Common myeloid progenitor, CD34-positive (primary cell): ENCODE data around the gene COQ10B.

Experiments used
- CTCF ChIA-PET: fragments of 350-600 bp; sonication (Branson Sonifier 250); formaldehyde crosslinking; loops from one replicate; lab custom pipeline; 2021; ENCODE audit warnings: antibody characterized with exemption; lab: Charles Lee
- POLR2A ChIA-PET: fragments of 350-600 bp; sonication (Branson Sonifier 250); formaldehyde crosslinking; loops from one replicate; lab custom pipeline; 2021; ENCODE audit warnings: antibody characterized with exemption; lab: Charles Lee
- DNase-seq, 3 donors: peaks; one replicate each; pipeline versions ENCODE4 v3.0.0 to v3.0.0-alpha.2; 2013
- H3K27ac ChIP-seq, 2 experiments: 1 replicate in 1 of 2; 2 replicates in 1 of 2; pipeline ENCODE4 v1.7.0; 2013; ENCODE audit warnings: inconsistent platforms in 2 of 2, low read length in 2 of 2, mild to moderate bottlenecking in 2 of 2, low read depth in 1 of 2, moderate library complexity in 1 of 2; ENCODE audit not compliant: severe bottlenecking in 2 of 2, insufficient read depth in 1 of 2, poor library complexity in 1 of 2
- H3K27me3 ChIP-seq, 5 experiments: replicated peaks in 2 of 5; 1 replicate in 3 of 5; 2 replicates in 2 of 5; pipeline versions ENCODE4 v1.6.1 to v1.7.0; 2013; ENCODE audit warnings: low read length in 4 of 5, mild to moderate bottlenecking in 2 of 5, moderate library complexity in 2 of 5, inconsistent platforms in 1 of 5; ENCODE audit not compliant: insufficient read depth in 5 of 5, control insufficient read depth in 4 of 5
- H3K36me3 ChIP-seq, 4 experiments: 1 replicate in 2 of 4; 2 replicates in 2 of 4; pipeline versions ENCODE4 v1.6.1 to v1.7.0; 2013; ENCODE audit warnings: low read length in 3 of 4, control low read depth in 1 of 4, mild to moderate bottlenecking in 1 of 4; ENCODE audit not compliant: control insufficient read depth in 4 of 4, insufficient read depth in 4 of 4
- H3K4me1 ChIP-seq, 4 experiments: 1 replicate in 3 of 4; 2 replicates in 1 of 4; pipeline versions ENCODE4 v1.6.1 to v1.7.1; 2013; ENCODE audit warnings: low read length in 3 of 4, mild to moderate bottlenecking in 3 of 4, control low read depth in 1 of 4, inconsistent platforms in 1 of 4, moderate library complexity in 1 of 4; ENCODE audit not compliant: control insufficient read depth in 4 of 4, insufficient read depth in 4 of 4; ENCODE audit errors: control extremely low read depth in 1 of 4
- H3K4me3 ChIP-seq, 7 experiments: 1 replicate in 4 of 7; 2 replicates in 3 of 7; pipeline versions ENCODE4 v1.5.1 to v1.7.0; 2013; ENCODE audit warnings: mild to moderate bottlenecking in 7 of 7, low read length in 6 of 7, moderate library complexity in 6 of 7, inconsistent platforms in 2 of 7, low read depth in 2 of 7, control low read depth in 1 of 7; ENCODE audit not compliant: insufficient read depth in 4 of 7, control insufficient read depth in 1 of 7; ENCODE audit errors: extremely low read depth in 1 of 7
- H3K9me3 ChIP-seq, 5 experiments: 1 replicate in 4 of 5; 2 replicates in 1 of 5; pipeline versions ENCODE4 v1.6.1 to v1.7.1; 2013; ENCODE audit warnings: low read length in 4 of 5, mild to moderate bottlenecking in 2 of 5, inconsistent platforms in 1 of 5, low read depth in 1 of 5, moderate library complexity in 1 of 5; ENCODE audit not compliant: control insufficient read depth in 4 of 5, insufficient read depth in 2 of 5; ENCODE audit errors: control extremely low read depth in 1 of 5
- WGBS: methylation state at CpG from one replicate; pipeline ENCODE4 v1.1.5; 2013; ENCODE audit not compliant: insufficient coverage; 5-methylcytosine and 5-hydroxymethylcytosine counted together

Gene COQ10B

DNA sequence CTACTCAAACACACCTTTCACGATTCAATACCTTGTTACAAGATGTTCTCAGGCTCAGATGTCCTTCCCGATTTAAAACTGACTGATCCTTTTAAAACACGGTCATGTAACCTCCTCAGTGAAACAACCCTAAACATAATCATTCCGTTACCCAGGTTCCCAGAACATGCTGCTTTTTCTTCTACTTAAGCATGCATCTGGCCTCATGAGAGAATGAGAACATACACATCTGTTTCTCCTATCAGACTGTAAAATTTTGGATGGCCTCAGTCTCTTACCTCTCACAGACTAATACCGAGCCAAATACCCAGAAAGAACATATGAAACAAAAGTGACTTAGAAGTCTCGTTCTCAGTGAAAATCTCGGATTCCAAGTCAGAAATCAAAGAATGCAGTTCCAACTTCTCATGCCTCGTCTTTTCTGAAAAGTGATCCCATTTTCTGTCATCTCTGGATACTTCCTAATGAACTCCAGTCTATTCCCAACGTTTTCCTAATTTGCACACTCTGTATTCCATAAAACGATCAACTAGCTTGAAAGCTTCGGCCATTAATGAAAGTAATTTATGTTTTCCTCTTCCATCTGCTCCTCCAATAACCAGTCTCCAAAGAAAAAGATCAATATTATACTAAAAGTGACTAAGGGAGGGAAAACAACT is 19.4 kb upstream of the COQ10B start:
- Histone ChIP-seq H3K4me3 (peak overlapping the region; percentile 89 to 100 (median 100)), H3K36me3 (peaks cover 2 to 7% (median 4%) of the 10 kb centered on the region in 4 experiments), H3K9me3 (no peaks in the 10 kb centered on the region), H3K27me3 (no peaks in the 10 kb centered on the region), H3K4me1 (peaks cover 25 to 47% (median 38%) of the 10 kb centered on the region in 4 experiments), H3K27ac (peak overlapping the region; percentile 100)
- WGBS = 0% methylated on average over 9 of the region's 11 CpGs
- DNase-seq = no peak
- ChIA-PET CTCF (interaction anchor here (0.9 to 1.3 kb wide), 4 partner anchors 9 to 19 kb away, joined by 3 to 5 read pairs (median 4); partner anchors contain the start of gene COQ10B), POLR2A (interaction anchor here (1.1 to 3.9 kb wide), 3 partner anchors 18 to 85 kb away, joined by 3 to 48 read pairs (median 4); partner anchors contain the start of genes COQ10B and HSPD1)

DNA sequence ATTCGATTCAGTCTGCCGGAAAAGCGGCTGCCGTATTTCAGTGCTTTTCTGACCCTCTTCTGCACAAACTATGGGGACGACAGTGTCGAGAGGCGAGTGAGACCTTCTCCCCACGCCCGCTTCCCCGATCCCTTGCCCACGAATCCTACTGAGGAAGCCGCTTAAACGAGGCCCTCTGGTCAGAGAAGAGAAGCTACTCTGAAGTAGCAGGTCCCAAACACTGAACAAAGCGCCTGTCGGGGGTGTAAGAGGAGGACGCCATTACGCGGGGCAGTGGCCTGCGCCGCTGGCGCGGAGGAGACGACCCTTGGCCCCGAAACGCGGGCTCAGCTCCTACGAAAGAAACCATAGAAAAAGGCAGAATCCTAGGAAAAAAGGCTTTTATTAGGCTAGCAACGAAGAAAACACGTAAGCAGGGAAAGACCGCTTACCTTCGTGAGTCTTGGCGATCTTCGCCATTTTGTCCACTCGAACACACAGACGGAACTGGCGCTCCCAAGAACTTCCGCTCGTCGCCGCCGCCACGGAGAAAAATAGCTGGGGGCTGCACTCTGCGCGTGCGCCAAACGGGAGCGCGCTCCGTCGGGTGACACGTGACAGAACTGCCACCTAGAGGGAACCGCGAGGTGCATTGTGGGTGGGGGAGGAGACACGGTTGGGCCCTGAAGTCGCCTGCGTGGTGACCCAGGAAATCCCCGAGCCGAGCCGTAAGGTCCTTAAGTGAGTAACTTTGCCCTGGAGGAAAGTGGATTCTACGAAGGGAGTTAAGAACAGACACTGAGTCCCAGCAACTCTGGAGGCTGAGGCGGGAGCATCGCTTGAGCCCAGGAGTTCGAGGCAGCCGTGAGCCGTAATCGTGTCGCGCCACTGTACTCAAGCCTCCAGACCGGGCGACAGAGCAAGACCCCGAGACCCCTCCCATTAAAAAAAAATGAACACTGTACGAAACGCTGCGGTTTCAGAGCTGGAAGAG is 18.5 kb upstream of the COQ10B start, which contains the start of gene SF3B1:
Gene SF3B1, minus strand, starts transcription at position 488 of the 973 bp plus-strand sequence. Its CDS starts 29 bp downstream, at position 459.
- Histone ChIP-seq H3K9me3 (no peaks in the 10 kb centered on the region), H3K36me3 (peaks cover 0 to under 1% (median under 1%) of the 10 kb centered on the region in 4 experiments), H3K27me3 (no peaks in the 10 kb centered on the region), H3K4me3 (peak within 1 kb of the TSS; percentile 89 to 100 (median 100)), H3K4me1 (peaks cover 25 to 47% (median 38%) of the 10 kb centered on the region in 4 experiments), H3K27ac (peak within 1 kb of the TSS; percentile 100)
- under 1% methylated on average over 67 of the region's 74 CpGs for WGBS
- DNase-seq = peak; percentile 99 to 100 (median 100)
- POLR2A ChIA-PET = interaction anchor here (0.6 to 3.9 kb wide), 7 partner anchors 8 to 428 kb away, joined by 3 to 48 read pairs (median 4); partner anchors contain the start of genes COQ10B, HSPD1, HSPE1 and MOB4
- CTCF ChIA-PET = interaction anchor here (1.0 to 1.3 kb wide), 3 partner anchors 10 to 16 kb away, joined by 3 to 4 read pairs (median 3); no protein-coding TSS in a partner anchor

DNA sequence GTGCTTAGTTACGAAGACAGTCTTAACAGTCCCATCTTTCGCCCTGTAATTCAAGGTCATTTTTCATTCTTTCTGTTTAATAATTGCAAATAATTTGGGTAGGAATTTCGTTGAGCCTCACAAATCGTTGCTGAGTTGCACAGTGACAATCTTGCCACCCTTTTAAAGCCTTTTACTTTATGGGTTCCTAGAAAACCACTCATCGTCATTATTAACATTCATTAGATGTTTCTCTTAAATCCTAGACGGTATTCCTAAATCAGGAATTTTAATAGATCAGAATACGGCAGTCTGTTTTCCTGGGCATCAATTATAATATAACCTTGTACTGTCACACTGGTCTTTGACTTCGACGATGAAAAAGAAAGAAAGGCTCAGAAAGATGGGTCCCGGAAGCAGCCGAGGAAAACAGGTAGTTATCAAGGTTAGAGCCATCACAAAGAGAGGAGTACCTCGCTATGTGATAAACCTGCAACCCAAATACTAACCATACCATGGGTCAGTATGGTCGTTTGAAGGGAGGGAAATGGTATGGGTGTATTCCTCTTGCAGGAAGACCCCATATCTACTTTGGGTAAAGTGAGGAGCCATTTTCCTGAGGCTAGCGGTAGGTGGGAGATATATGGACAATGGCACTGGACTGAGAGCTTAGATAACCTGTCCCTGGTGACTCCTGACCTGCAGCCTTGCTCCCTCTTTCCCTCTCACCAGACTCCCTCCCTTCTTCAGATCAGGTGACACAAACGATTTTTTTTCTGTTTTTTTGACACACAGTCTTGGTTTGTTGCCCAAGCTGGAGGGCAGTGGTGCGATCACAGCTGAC is 17.5 kb upstream of the COQ10B start:
- CTCF ChIA-PET = interaction anchor here (1.0 to 1.3 kb wide), 2 partner anchors 14 to 15 kb away, joined by 3 to 4 read pairs; no protein-coding TSS in a partner anchor
- Histone ChIP-seq H3K36me3 (no peaks in the 10 kb centered on the region), H3K27me3 (no peaks in the 10 kb centered on the region), H3K4me3 (peak overlapping the region in 6 of 7 experiments; percentile 97 to 100 (median 100)), H3K4me1 (peaks cover 25 to 42% (median 35%) of the 10 kb centered on the region in 4 experiments), H3K27ac (peak overlapping the region; percentile 100), H3K9me3 (no peaks in the 10 kb centered on the region)
- WGBS = 38% methylated on average over 8 of the region's 16 CpGs
- POLR2A ChIA-PET = interaction anchor here (0.6 to 3.9 kb wide), 4 partner anchors 17 to 429 kb away, joined by 3 to 48 read pairs (median 6); partner anchors contain the start of genes COQ10B, HSPD1 and HSPE1
- DNase-seq = no peak

DNA sequence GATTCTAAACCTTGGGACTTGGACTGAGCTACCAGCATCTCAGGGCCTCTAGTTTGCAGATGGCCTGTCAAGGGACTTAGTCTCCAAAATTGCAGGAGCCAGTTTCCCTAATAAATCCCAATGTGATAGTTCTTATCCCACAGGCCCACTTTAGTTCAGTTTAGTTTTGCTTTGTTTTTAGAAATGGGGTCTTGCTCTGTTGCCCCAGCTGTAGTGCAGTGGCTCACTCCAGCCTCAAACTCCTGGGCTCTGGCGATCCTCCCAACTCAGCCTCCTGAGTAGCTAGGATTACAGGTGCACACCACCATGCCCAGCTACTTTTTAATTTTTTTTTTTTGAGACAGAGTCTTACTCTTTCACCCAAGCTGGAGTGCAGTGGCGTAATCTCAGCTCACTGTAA is 16.0 kb upstream of the COQ10B start:
- 100% methylated on average over 2 of the region's 2 CpGs for WGBS
- CTCF ChIA-PET = interaction anchor here (1.4 kb wide), 1 partner anchor 13 kb away, joined by 6 read pairs; no protein-coding TSS in a partner anchor

DNA sequence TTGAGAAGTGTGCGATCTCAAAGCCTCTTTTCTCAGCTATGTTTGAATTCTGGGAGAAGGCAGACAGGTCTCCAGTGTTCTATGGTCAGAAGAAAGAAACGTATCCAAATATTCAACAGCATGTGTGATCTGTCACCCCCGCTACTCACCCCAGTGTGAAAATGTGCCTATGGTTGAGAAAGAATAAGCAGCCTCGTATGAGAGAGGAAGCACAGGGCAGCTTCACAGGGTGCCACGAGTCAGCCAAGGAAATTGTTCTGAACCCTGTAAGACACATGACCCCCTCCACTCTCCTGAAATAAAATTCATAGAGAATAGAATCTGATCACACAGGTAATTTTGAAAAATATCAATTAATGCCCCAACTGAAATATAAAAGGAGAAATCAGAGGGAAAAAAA is 10.5 kb upstream of the COQ10B start:
- 88% methylated on average over 1 of the region's 5 CpGs for WGBS
- CTCF ChIA-PET = interaction anchor here (1.3 kb wide), 1 partner anchor 17 kb away, joined by 4 read pairs; no protein-coding TSS in a partner anchor
- peaks cover 6 to 20% (median 17%) of the 10 kb centered on the region in 4 experiments for H3K4me1 ChIP-seq
- POLR2A ChIA-PET = interaction anchor here (0.6 to 1.0 kb wide), 2 partner anchors 8 to 10 kb away, joined by 3 read pairs; partner anchors contain the start of gene SF3B1
- H3K4me3 ChIP-seq = no peak overlapping the region
- no peaks in the 10 kb centered on the region for H3K9me3 ChIP-seq
- no peak overlapping the region for H3K27ac ChIP-seq
- no peaks in the 10 kb centered on the region for H3K36me3 ChIP-seq
- H3K27me3 ChIP-seq = no peaks in the 10 kb centered on the region
- DNase-seq = peak in 1 of 3 donors; percentile 51

More for the DNA sequence above, 16.0 kb upstream of the COQ10B start:
- POLR2A ChIA-PET = interaction anchor here (0.6 to 3.9 kb wide), 2 partner anchors 15 to 1583 kb away, joined by 3 to 48 read pairs; partner anchors contain the start of gene COQ10B
- H3K27ac ChIP-seq = no peak overlapping the region
- no peaks in the 10 kb centered on the region for H3K27me3 ChIP-seq
- H3K4me3 ChIP-seq = no peak overlapping the region
- H3K4me1 ChIP-seq = peaks cover 16 to 29% (median 22%) of the 10 kb centered on the region in 4 experiments
- H3K36me3 ChIP-seq = no peaks in the 10 kb centered on the region
- DNase-seq = no peak
- no peaks in the 10 kb centered on the region for H3K9me3 ChIP-seq

DNA sequence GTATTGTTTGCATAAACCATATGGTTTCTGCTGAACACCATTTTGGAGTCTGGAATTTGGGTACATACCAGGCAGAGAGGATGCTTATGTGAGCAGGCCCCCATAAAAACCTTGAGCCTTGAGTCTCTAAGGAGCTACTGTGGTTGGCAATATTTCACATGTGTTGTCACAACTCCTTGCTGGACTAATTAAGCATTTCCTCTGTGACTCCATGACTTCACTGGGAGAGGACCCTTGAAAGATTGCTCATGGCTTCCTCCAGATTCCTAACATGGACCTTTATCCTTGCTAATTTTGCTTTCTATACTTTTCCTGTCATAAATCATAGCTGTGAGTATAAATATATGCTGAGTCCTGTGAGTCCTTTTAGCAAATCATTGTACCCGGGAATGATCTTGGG is 7.6 kb upstream of the COQ10B start:
- Histone ChIP-seq H3K27ac (no peak overlapping the region), H3K27me3 (no peaks in the 10 kb centered on the region), H3K4me3 (no peak overlapping the region), H3K9me3 (no peaks in the 10 kb centered on the region), H3K36me3 (no peaks in the 10 kb centered on the region), H3K4me1 (peaks cover 6 to 20% (median 17%) of the 10 kb centered on the region in 4 experiments)
- CTCF ChIA-PET = no interaction called here
- WGBS = no CpG with 5 or more reads among the region's 1 CpG
- POLR2A ChIA-PET = no interaction called here
- no peak for DNase-seq
